Measurements from ENCODE around the gene BCL10.

The BCL10 gene

DNA sequence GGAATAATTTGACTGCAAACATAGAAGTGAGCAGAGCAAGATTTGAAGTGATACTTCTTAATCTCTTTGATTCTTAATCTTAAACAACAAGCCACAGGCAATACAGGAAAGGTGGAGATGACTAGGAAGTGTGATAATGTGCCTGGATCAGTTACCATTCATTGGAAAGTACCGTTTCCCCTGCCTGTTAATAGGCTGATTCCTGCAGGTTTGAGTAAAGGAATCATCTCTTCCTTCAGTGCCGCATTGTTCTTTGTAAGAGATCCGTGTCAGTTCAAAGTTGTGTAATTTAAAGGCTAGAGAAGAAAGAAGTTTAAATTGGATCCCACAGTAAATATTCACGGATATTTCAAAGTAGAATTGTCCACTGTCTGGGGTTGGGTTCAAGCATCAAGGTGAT, 43.5 kb upstream of the BCL10 start:
- Histone ChIP-seq H3K27ac (ENCODE audit: low read depth, low read length) (no peak overlapping the region), H3K4me3 (ENCODE audit: low read length) (no peak overlapping the region), H3F3A (ENCODE audit: control insufficient read depth, insufficient read depth) (no peaks in the 10 kb centered on the region), H3K4me1 (ENCODE audit: control insufficient read depth, low read length) (no peaks in the 10 kb centered on the region), H4K20me1 (ENCODE audit: control insufficient read depth, insufficient read depth, low read depth, low read length) (no peaks in the 10 kb centered on the region), H3K27me3 (ENCODE audit: control insufficient read depth, low read length) (peaks cover 9% of the 10 kb centered on the region), H3K79me2 (ENCODE audit: control insufficient read depth, low read length) (no peaks in the 10 kb centered on the region), H3K9me3 (ENCODE audit: control insufficient read depth, insufficient read depth, low read length) (no peaks in the 10 kb centered on the region), H3K36me3 (ENCODE audit: control insufficient read depth, low read length) (no peaks in the 10 kb centered on the region), H3K9me2 (replicated peaks; ENCODE audit: control insufficient read depth, low read length) (no peaks in the 10 kb centered on the region), H3K4me2 (ENCODE audit: low read length) (no peak overlapping the region)
- TF ChIP-seq EZH2phosphoT487 (IDR thresholded peaks at IDR 0.05; ENCODE audit: borderline replicate concordance, low read length): no peak
- TF ChIP-seq, protein P1, sequence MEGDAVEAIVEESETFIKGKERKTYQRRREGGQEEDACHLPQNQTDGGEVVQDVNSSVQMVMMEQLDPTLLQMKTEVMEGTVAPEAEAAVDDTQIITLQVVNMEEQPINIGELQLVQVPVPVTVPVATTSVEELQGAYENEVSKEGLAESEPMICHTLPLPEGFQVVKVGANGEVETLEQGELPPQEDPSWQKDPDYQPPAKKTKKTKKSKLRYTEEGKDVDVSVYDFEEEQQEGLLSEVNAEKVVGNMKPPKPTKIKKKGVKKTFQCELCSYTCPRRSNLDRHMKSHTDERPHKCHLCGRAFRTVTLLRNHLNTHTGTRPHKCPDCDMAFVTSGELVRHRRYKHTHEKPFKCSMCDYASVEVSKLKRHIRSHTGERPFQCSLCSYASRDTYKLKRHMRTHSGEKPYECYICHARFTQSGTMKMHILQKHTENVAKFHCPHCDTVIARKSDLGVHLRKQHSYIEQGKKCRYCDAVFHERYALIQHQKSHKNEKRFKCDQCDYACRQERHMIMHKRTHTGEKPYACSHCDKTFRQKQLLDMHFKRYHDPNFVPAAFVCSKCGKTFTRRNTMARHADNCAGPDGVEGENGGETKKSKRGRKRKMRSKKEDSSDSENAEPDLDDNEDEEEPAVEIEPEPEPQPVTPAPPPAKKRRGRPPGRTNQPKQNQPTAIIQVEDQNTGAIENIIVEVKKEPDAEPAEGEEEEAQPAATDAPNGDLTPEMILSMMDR (IDR thresholded peaks at IDR 0.05; ENCODE audit: low read depth, low read length, poor library complexity, severe bottlenecking): no peak

DNA sequence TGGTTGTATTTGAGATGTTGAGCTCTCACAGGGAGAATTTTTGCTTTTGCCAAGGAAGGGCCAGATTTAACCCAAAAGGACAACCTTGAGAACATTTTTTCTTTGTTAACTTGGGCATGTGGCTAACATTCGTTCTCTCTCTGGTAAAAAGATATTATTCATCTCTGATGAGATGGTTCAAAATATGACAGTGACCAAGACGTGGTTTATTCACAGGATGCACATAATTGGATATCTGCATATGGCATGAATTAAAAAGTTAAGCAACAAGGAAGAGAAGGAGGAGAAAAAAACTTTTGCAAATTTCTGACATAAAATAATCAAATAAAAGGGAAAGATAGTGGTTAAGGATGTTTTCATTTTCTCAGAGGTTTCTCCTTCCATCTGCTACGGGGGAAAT, 43.1 kb upstream of the BCL10 start:
- no peaks in the 10 kb centered on the region for H3K4me1 ChIP-seq (ENCODE audit: control insufficient read depth, low read length)
- TF ChIP-seq, protein P1 (IDR thresholded peaks at IDR 0.05; ENCODE audit: low read depth, low read length, poor library complexity, severe bottlenecking): no peak
- TF ChIP-seq EZH2phosphoT487 (IDR thresholded peaks at IDR 0.05; ENCODE audit: borderline replicate concordance, low read length): no peak

DNA sequence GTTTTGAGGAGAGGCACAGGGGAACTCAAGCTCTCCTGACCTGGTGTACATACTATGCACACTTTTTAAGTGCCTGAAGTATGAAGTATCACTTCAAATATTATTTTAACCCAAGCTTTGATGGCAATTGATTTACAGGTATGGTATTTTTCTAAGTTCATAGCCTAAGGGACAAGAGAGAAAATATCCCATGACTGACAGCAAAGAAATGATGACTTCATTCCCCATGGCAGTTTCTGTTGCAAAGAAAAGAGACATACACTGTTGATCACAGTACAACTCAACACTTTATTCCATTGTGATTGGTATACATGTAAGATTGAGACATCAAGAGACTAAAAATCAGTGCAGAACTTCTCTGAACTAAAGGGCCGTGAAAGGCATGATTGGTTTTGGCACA, 41.8 kb upstream of the BCL10 start:
- Histone ChIP-seq H3K79me2 (ENCODE audit: control insufficient read depth, low read length) (no peaks in the 10 kb centered on the region), H3F3A (ENCODE audit: control insufficient read depth, insufficient read depth) (no peaks in the 10 kb centered on the region), H3K4me2 (ENCODE audit: low read length) (no peak overlapping the region), H3K27ac (ENCODE audit: low read depth, low read length) (no peak overlapping the region), H3K9me3 (ENCODE audit: control insufficient read depth, insufficient read depth, low read length) (no peaks in the 10 kb centered on the region), H3K4me3 (ENCODE audit: low read length) (no peak overlapping the region), H3K36me3 (ENCODE audit: control insufficient read depth, low read length) (no peaks in the 10 kb centered on the region), H3K4me1 (ENCODE audit: control insufficient read depth, low read length) (no peaks in the 10 kb centered on the region), H3K27me3 (ENCODE audit: control insufficient read depth, low read length) (peaks cover 12% of the 10 kb centered on the region), H3K9me2 (replicated peaks; ENCODE audit: control insufficient read depth, low read length) (no peaks in the 10 kb centered on the region), H4K20me1 (ENCODE audit: control insufficient read depth, insufficient read depth, low read depth, low read length) (no peaks in the 10 kb centered on the region)
- TF ChIP-seq, protein P1 (IDR thresholded peaks at IDR 0.05; ENCODE audit: low read depth, low read length, poor library complexity, severe bottlenecking): no peak
- TF ChIP-seq EZH2phosphoT487 (IDR thresholded peaks at IDR 0.05; ENCODE audit: borderline replicate concordance, low read length): no peak

More for the DNA sequence above, 43.1 kb upstream of the BCL10 start:
- no peak overlapping the region for H3K4me2 ChIP-seq (ENCODE audit: low read length)
- H3K9me3 ChIP-seq (ENCODE audit: control insufficient read depth, insufficient read depth, low read length): no peaks in the 10 kb centered on the region
- no peaks in the 10 kb centered on the region for H3K9me2 ChIP-seq (replicated peaks; ENCODE audit: control insufficient read depth, low read length)
- H3K27me3 ChIP-seq (ENCODE audit: control insufficient read depth, low read length): peaks cover 9% of the 10 kb centered on the region
- no peaks in the 10 kb centered on the region for H3F3A ChIP-seq (ENCODE audit: control insufficient read depth, insufficient read depth)
- H3K36me3 ChIP-seq (ENCODE audit: control insufficient read depth, low read length): no peaks in the 10 kb centered on the region
- H3K4me3 ChIP-seq (ENCODE audit: low read length): no peak overlapping the region
- no peaks in the 10 kb centered on the region for H3K79me2 ChIP-seq (ENCODE audit: control insufficient read depth, low read length)
- no peaks in the 10 kb centered on the region for H4K20me1 ChIP-seq (ENCODE audit: control insufficient read depth, insufficient read depth, low read depth, low read length)
- H3K27ac ChIP-seq (ENCODE audit: low read depth, low read length): no peak overlapping the region

DNA sequence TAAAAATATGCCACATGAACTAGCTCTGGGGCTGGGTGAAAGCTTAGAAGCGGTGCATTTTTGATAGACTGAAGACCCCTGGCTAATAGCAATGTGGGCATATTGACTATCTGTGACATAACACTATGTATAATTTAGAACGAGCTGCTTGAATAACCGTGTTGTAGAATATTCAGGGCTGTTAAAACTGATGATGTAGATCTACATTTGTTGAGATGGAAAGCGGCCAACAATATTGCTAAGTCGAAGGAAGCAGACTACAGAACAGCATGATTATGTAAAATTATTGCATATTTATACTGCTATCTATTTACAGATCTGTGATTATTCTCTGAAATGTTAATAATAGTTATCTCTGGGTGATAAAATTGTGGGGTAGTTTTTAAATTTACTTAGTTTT, 41.1 kb upstream of the BCL10 start:
- no peaks in the 10 kb centered on the region for H3K36me3 ChIP-seq (ENCODE audit: control insufficient read depth, low read length)
- H3K9me2 ChIP-seq (replicated peaks; ENCODE audit: control insufficient read depth, low read length): no peaks in the 10 kb centered on the region
- no peak overlapping the region for H3K4me3 ChIP-seq (ENCODE audit: low read length)
- no peaks in the 10 kb centered on the region for H3K79me2 ChIP-seq (ENCODE audit: control insufficient read depth, low read length)
- no peak overlapping the region for H3K27ac ChIP-seq (ENCODE audit: low read depth, low read length)
- H3K27me3 ChIP-seq (ENCODE audit: control insufficient read depth, low read length): peaks cover 12% of the 10 kb centered on the region
- H3K9me3 ChIP-seq (ENCODE audit: control insufficient read depth, insufficient read depth, low read length): no peaks in the 10 kb centered on the region
- no peak overlapping the region for H3K4me2 ChIP-seq (ENCODE audit: low read length)
- H4K20me1 ChIP-seq (ENCODE audit: control insufficient read depth, insufficient read depth, low read depth, low read length): no peaks in the 10 kb centered on the region
- TF ChIP-seq, protein P1 (IDR thresholded peaks at IDR 0.05; ENCODE audit: low read depth, low read length, poor library complexity, severe bottlenecking): no peak
- no peak for TF ChIP-seq EZH2phosphoT487 (IDR thresholded peaks at IDR 0.05; ENCODE audit: borderline replicate concordance, low read length)
- no peaks in the 10 kb centered on the region for H3K4me1 ChIP-seq (ENCODE audit: control insufficient read depth, low read length)
- no peaks in the 10 kb centered on the region for H3F3A ChIP-seq (ENCODE audit: control insufficient read depth, insufficient read depth)
